Erythroblast (primary cell): ENCODE data around the gene SLC17A5.

Experiments
- GATA1 ChIP-seq: IDR thresholded peaks from 2 replicates; pipeline ENCODE4 v1.6.1; 2011; ENCODE audit warnings: low read depth, mild to moderate bottlenecking, control low read depth, low read length, moderate library complexity
- POLR2A ChIP-seq: IDR thresholded peaks from 2 replicates; pipeline ENCODE4 v1.6.1; 2011; ENCODE audit warnings: mild to moderate bottlenecking, low read length

DNA sequence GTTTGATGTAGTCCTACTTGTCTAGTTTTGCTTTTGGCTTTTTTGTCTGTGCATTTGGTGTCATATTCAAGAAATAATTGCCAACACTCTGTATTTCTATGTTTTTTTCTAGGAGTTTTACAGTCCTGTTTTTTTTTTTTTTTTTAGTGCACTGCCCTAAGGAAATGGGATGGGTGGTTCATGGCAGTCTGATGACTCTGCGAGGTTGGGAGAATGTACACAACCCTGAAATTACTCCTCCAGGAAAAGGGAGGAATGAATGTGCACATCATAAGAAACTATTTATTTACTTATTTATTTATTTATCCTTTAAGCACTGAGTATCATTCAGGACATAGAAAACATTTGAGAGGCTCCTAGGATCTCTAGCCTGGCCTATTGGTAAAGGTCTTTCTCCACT is 15.2 kb upstream of the SLC17A5 start:
- no peak for TF ChIP-seq POLR2A
- no peak for TF ChIP-seq GATA1
